HUES48 (cell line): Measurements from ENCODE around the gene COA1.
"Not testable (repeated sequence)": the region's sequence is repeated elsewhere in the genome, so short reads cannot be mapped to it uniquely, and the experiment has no call there.

Source experiments
- H3K27ac ChIP-seq: one replicate; pipeline ENCODE4 v1.7.0; 2013; ENCODE audit warnings: low read depth, low read length, inconsistent platforms
- H3K27me3 ChIP-seq: 2 replicates; pipeline ENCODE4 v1.6.1; 2013; ENCODE audit warnings: mild to moderate bottlenecking, low read length; ENCODE audit not compliant: control insufficient read depth, insufficient read depth
- H3K36me3 ChIP-seq: 2 replicates; pipeline ENCODE4 v1.6.1; 2013; ENCODE audit warnings: low read length; ENCODE audit not compliant: control insufficient read depth, insufficient read depth
- H3K4me1 ChIP-seq: 2 replicates; pipeline ENCODE4 v1.6.1; 2013; ENCODE audit warnings: mild to moderate bottlenecking, low read length; ENCODE audit not compliant: control insufficient read depth, insufficient read depth
- H3K4me3 ChIP-seq: 2 replicates; pipeline ENCODE4 v1.5.1; 2013; ENCODE audit warnings: mild to moderate bottlenecking, low read depth, low read length
- H3K9ac ChIP-seq: 2 replicates; pipeline ENCODE4 v1.6.1; 2013; ENCODE audit warnings: mild to moderate bottlenecking, low read depth, low read length, moderate library complexity
- H3K9me3 ChIP-seq: 2 replicates; pipeline ENCODE4 v1.6.1; 2013; ENCODE audit warnings: low read length; ENCODE audit not compliant: control insufficient read depth, insufficient read depth

COA1 gene

DNA sequence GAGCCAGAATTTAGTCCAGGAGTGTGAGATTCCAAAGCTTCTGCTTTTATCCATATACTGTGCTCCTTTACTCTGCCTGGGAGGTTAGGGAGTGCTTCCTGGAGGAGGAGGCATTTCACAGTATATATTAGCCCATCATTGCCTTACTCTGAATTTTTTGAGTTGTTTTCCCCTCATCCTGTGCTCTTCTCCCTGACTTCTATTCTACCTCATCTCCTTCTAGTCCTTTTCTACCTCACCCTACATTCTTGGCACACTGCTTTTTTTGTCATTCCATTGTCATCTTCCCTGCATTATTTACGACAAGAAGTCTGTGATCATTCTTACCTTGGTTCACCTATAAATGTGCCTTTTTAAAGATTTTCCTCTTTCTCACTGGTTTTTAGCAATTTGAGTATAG is 125.1 kb downstream of the COA1 start:
- H3K9me3 ChIP-seq, result no peaks in the 10 kb centered on the region

GRCh38 chr7:43602256-43602655 is 127.1 kb downstream of the COA1 start:
- H3K36me3 ChIP-seq, result peaks cover 17% of the 10 kb centered on the region; the same call in 1 of the 2 replicates
- H3K9ac ChIP-seq, result no peak overlapping the region
- no peak overlapping the region for H3K27ac ChIP-seq
- H3K27me3 ChIP-seq, result no peaks in the 10 kb centered on the region
- H3K4me3 ChIP-seq, result no peak overlapping the region
- H3K9me3 ChIP-seq, result no peaks in the 10 kb centered on the region
- peaks cover 8% of the 10 kb centered on the region for H3K4me1 ChIP-seq

More for the DNA sequence above, 125.1 kb downstream of the COA1 start:
- H3K4me1 ChIP-seq, result peaks cover 8% of the 10 kb centered on the region
- peaks cover 21% of the 10 kb centered on the region for H3K36me3 ChIP-seq
- no peaks in the 10 kb centered on the region for H3K27me3 ChIP-seq
- H3K4me3 ChIP-seq, result no peak overlapping the region
- no peak overlapping the region for H3K27ac ChIP-seq
- H3K9ac ChIP-seq, result no peak overlapping the region

DNA sequence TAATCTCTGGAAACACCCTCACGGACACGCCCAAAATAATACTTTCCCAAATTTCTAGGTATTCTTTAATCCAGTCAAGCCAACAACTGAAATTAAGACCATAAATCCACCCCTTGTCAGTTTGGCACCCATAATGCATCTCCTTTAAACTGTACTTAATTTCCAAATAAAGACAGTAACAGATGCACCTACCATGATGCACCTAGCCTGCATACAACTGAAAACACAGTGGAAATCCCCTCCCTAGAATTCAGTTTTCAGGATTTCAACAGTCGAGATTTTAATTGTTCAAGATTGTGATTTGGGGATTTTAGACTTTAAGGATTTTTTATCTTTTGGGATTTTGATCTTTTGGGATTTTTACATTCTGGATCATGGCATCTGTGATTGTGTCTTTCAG is 129.3 kb downstream of the COA1 start:
- Histone ChIP-seq H3K27me3 (no peaks in the 10 kb centered on the region), H3K27ac (no peak overlapping the region), H3K9me3 (no peaks in the 10 kb centered on the region), H3K9ac (no peak overlapping the region), H3K36me3 (peaks cover 21% of the 10 kb centered on the region; the same call in 1 of the 2 replicates), H3K4me3 (no peak overlapping the region), H3K4me1 (peaks cover 8% of the 10 kb centered on the region)

DNA sequence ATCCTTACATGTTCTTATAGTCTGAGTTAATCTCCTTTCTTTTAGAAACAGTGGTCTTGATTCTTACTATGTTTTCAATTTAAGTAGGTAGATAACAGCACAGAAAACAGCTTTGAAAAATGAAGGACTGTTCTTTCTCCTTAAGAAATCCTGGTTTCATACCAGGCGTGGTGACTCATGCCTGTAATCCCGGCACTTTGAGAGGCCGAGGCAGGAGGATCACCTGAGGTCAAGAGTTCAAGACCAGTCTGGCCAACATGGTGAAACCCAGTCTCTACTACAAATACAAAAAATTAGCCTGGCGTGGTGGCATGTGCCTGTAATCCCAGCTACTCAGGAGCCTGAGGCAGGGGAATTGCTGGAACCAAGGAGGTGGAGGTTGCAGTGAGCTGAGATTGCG is 132.9 kb downstream of the COA1 start:
- H3K27ac ChIP-seq, H3K27me3 ChIP-seq, H3K9ac ChIP-seq, H3K9me3 ChIP-seq, H3K4me1 ChIP-seq, H3K4me3 ChIP-seq: not testable (repeated sequence)
- H3K36me3 ChIP-seq, result peaks cover 21% of the 10 kb centered on the region; the same call in 1 of the 2 replicates

GRCh38 chr7:43594020-43594419 is 135.3 kb downstream of the COA1 start:
- Histone ChIP-seq H3K27ac (no peak overlapping the region), H3K36me3 (peaks cover 9% of the 10 kb centered on the region; the same call in 1 of the 2 replicates), H3K9me3 (no peaks in the 10 kb centered on the region)

DNA sequence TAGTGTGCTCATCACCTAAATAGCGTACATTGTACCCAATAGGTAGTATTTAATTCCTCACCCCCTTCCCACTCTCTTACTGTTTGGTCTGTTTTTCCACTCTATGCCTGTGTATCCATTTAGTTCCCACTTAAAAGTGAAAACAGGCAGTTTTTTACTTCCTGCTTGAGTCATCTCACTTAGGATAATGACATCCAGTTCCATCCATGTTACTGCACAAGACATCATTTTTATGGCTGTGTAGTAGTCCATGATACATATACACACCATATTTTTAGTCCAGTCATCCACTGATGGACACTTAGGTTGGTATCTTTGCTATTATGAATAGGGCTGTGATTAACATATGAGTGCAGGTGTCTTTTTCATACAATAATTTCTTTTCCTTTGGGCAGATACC is 136.3 kb downstream of the COA1 start:
- Histone ChIP-seq H3K9me3 (no peaks in the 10 kb centered on the region), H3K27ac (no peak overlapping the region), H3K4me3 (no peak overlapping the region), H3K27me3 (no peaks in the 10 kb centered on the region), H3K9ac (no peak overlapping the region), H3K4me1 (no peaks in the 10 kb centered on the region), H3K36me3 (0 out of 2 replicates have a peak, but pooled peaks cover 8% of the 10 kb centered on the region)

More at GRCh38 chr7:43594020-43594419, 135.3 kb downstream of the COA1 start:
- H3K9ac ChIP-seq, result no peak overlapping the region
- H3K27me3 ChIP-seq, result no peaks in the 10 kb centered on the region
- H3K4me3 ChIP-seq, result no peak overlapping the region
- no peaks in the 10 kb centered on the region for H3K4me1 ChIP-seq

GRCh38 chr7:43592326-43592725 is 137.0 kb downstream of the COA1 start:
- H3K36me3 ChIP-seq, result 0 out of 2 replicates have a peak, but pooled peaks cover 4% of the 10 kb centered on the region

GRCh38 chr7:43591558-43592180 is 137.7 kb downstream of the COA1 start:
- no peaks in the 10 kb centered on the region for H3K9me3 ChIP-seq
- H3K4me3 ChIP-seq, result no peak overlapping the region
- no peaks in the 10 kb centered on the region for H3K36me3 ChIP-seq
- H3K9ac ChIP-seq, result no peak overlapping the region
- no peaks in the 10 kb centered on the region for H3K4me1 ChIP-seq
- no peak overlapping the region for H3K27ac ChIP-seq
- no peaks in the 10 kb centered on the region for H3K27me3 ChIP-seq

More at GRCh38 chr7:43592326-43592725, 137.0 kb downstream of the COA1 start:
- Histone ChIP-seq H3K9ac (no peak overlapping the region), H3K4me3 (no peak overlapping the region), H3K4me1 (no peaks in the 10 kb centered on the region), H3K27ac (no peak overlapping the region), H3K27me3 (no peaks in the 10 kb centered on the region), H3K9me3 (no peaks in the 10 kb centered on the region)

DNA sequence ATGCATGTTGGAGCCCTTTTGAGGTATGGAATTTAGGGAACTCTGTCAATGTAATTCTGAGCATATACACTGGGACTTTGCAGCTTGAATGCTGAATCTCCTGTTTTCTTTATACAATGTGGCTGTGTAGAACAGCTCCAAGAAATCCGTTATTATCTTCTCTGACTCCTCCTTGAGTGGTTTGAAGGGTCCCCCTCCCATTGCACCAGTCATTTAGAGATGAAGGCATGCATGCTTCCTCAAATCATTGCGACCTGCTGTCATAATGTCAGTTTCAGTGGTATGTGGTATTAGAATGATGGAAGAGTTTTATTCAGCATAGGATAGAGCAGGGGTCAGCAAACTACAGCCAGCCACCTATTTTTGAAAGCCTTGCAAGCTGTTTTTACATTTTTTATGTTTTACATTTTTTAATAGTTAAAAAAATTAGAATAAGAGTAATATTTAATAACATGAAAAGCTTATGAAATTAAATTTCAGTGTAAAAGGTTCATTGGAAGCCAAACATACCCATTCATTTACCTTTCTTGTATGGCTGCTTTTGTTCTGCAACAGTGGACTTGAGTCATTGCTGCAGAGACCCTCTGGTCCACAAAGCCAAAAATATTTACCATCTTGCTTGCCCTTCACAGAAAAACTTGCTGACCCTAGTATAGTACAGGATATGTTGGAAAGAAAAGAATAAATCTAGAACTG is 138.3 kb downstream of the COA1 start:
- no peak overlapping the region for H3K27ac ChIP-seq
- H3K9ac ChIP-seq, result no peak overlapping the region
- no peaks in the 10 kb centered on the region for H3K27me3 ChIP-seq
- no peak overlapping the region for H3K4me3 ChIP-seq
- no peaks in the 10 kb centered on the region; the same call in 1 of the 2 replicates for H3K4me1 ChIP-seq
- no peaks in the 10 kb centered on the region for H3K9me3 ChIP-seq
- H3K36me3 ChIP-seq, result no peaks in the 10 kb centered on the region

- Histone ChIP-seq H3K36me3 (no peaks in the 10 kb centered on the region), H3K4me3 (no peak overlapping the region), H3K27ac (no peak overlapping the region), H3K4me1 (peaks cover 3% of the 10 kb centered on the region; the same call in 1 of the 2 replicates), H3K9ac (no peak overlapping the region), H3K27me3 (0 out of 2 replicates have a peak, but pooled peaks cover under 1% of the 10 kb centered on the region), H3K9me3 (no peaks in the 10 kb centered on the region)
These were observed 139.6 kb downstream of the COA1 start for GRCh38 chr7:43589728-43590127.
